Hypothalamus (tissue), 51 donors: ENCODE measurements around the gene ADIRF.
"Not testable (repeated sequence)": the region's sequence is repeated elsewhere in the genome, so short reads cannot be mapped to it uniquely, and the experiment has no call there.

Experiments
- DNase-seq, 51 donors: peaks; one replicate each; lab custom pipeline; 2025; lab: John Stamatoyannopoulos, UW

ADIRF gene

GRCh38 chr10:86945361-86946212 lies 22.7 kb upstream of the ADIRF start:
- peak in 2 of 51 donors; percentile 20 to 31 for DNase-seq

GRCh38 chr10:86946213-86947155 lies 21.8 kb upstream of the ADIRF start:
- peak in 8 of 51 donors; percentile 18 to 40 (median 23) for DNase-seq

GRCh38 chr10:86947806-86948205 lies 20.5 kb upstream of the ADIRF start:
- not testable (repeated sequence) for DNase-seq

- no peak for DNase-seq
Measured at GRCh38 chr10:86950349-86950748, 17.9 kb upstream of the ADIRF start.

GRCh38 chr10:86951184-86951761 lies 17.0 kb upstream of the ADIRF start:
- DNase-seq = no peak

- DNase-seq = no peak
Measured at GRCh38 chr10:86952106-86952505, 16.2 kb upstream of the ADIRF start.

GRCh38 chr10:86952697-86953096 lies 15.6 kb upstream of the ADIRF start:
- not testable (repeated sequence) for DNase-seq

GRCh38 chr10:86953747-86954680 lies 14.3 kb upstream of the ADIRF start:
- peak in 21 of 51 donors; percentile 21 to 70 (median 46) for DNase-seq

- no peak for DNase-seq
Measured at GRCh38 chr10:86954681-86955500, 13.4 kb upstream of the ADIRF start.

- DNase-seq = no peak
Measured at GRCh38 chr10:86955501-86956194, 12.6 kb upstream of the ADIRF start.

GRCh38 chr10:86956195-86956847 lies 12.0 kb upstream of the ADIRF start:
- DNase-seq = no peak

GRCh38 chr10:86956848-86957448 lies 11.3 kb upstream of the ADIRF start:
- no peak for DNase-seq

GRCh38 chr10:86957471-86958115 lies 10.7 kb upstream of the ADIRF start, which contains the start of gene MMRN2:
Gene MMRN2 (minus strand): TSS chr10:86957615. CDS start chr10:86957541, 74 bp downstream.
- DNase-seq = no peak

GRCh38 chr10:86958116-86958900 lies 10.0 kb upstream of the ADIRF start, which contains the start of gene SNCG:
Gene SNCG (plus strand): TSS chr10:86958599. CDS start chr10:86958698, 99 bp downstream.
- peak in 20 of 51 donors; percentile 5 to 61 (median 44) for DNase-seq

- peak in 2 of 51 donors; percentile 20 to 59 for DNase-seq
Measured at GRCh38 chr10:86958901-86959736, 9.2 kb upstream of the ADIRF start.
